IPS-18a (cell line): ENCODE data around the gene GRPR.

Experiments used
- H3K27ac ChIP-seq: one replicate; pipeline ENCODE4 v1.5.1; 2013; ENCODE audit warnings: low read length
- H3K27me3 ChIP-seq: one replicate; pipeline ENCODE4 v1.6.1; 2013; ENCODE audit warnings: mild to moderate bottlenecking, low read length; ENCODE audit not compliant: control insufficient read depth, insufficient read depth
- H3K36me3 ChIP-seq: one replicate; pipeline ENCODE4 v1.6.1; 2013; ENCODE audit warnings: low read depth, low read length; ENCODE audit not compliant: control insufficient read depth
- H3K4me1 ChIP-seq: one replicate; pipeline ENCODE4 v1.6.1; 2013; ENCODE audit warnings: low read depth, low read length; ENCODE audit not compliant: control insufficient read depth
- H3K4me3 ChIP-seq: one replicate; pipeline ENCODE4 v1.5.1; 2013; ENCODE audit warnings: low read length
- H3K9ac ChIP-seq: one replicate; pipeline ENCODE4 v1.6.1; 2013; ENCODE audit warnings: mild to moderate bottlenecking, low read length, moderate library complexity
- H3K9me3 ChIP-seq: one replicate; pipeline ENCODE4 v1.6.1; 2013; ENCODE audit warnings: low read depth, low read length; ENCODE audit not compliant: control insufficient read depth

The GRPR gene

DNA sequence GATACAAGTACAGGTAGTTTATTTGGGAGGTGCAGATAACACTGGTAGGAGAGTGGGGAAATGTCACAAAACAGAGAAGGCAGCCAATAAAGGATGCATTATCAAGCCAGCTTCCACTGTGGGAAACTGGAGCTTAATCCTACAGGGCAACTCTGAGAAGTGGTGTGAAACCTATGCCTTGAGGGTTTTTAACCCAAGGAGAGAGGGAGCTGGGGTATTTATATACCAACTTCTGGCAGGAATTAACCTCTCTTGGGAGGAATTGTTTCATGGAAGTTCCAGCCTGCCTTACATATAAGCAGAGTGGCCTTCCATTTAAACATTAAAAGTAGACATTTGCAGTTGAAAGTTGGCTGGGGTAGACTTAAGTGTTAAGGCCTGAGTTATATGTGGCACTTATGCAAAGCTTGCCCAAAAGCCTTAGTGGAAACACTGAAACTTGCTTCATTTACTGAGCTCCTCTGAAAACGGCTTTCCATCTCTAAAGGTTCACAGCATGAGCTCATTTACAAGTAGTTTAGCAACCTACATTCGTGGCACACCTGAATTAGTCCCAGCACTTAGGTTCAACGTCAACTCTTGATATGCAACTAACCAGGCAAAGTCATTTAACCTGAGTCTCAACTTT lies 63.1 kb downstream of the GRPR start:
- H3K27ac ChIP-seq: peak overlapping the region; percentile 9
- H3K9me3 ChIP-seq: no peaks in the 10 kb centered on the region
- H3K9ac ChIP-seq: no peak overlapping the region
- no peaks in the 10 kb centered on the region for H3K27me3 ChIP-seq
- H3K4me3 ChIP-seq: no peak overlapping the region
- H3K36me3 ChIP-seq: no peaks in the 10 kb centered on the region
- peaks cover 25% of the 10 kb centered on the region for H3K4me1 ChIP-seq

DNA sequence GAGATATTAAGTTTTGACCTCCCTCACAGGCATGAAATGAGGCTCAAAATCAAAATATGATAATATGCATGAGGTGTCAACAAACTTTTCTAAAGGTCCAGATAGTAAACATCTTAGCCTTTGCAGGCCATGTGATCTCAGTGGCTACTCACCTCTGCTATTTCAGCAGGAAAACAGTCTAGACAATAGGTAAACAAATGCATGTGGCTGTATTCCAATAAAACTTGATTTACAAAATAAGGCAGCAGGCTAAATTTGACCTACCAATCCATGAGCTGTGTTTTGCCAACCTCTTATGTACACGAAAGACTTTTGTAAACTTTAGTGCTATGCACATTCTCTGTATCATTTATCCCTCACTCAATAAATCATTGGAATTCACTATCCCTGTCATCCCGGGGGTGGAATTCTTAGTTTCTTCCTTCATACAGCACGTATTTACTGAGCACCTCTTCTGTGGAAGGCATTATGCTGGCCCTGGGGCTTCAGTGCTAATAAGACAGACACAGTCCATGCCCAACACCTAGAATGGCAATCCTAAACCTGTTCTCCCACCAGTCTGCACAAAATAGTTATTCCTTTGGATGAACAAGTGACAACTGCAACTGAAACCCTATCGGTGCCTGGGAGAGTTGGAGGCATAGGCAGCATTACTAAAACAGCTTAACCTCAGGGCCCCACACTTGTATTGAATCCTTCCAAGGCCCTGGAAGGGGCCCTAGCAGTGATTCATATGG lies 63.8 kb downstream of the GRPR start:
- peaks cover 25% of the 10 kb centered on the region for H3K4me1 ChIP-seq
- H3K36me3 ChIP-seq: no peaks in the 10 kb centered on the region
- no peak overlapping the region for H3K9ac ChIP-seq
- no peaks in the 10 kb centered on the region for H3K27me3 ChIP-seq
- H3K4me3 ChIP-seq: no peak overlapping the region
- no peak overlapping the region for H3K27ac ChIP-seq
- no peaks in the 10 kb centered on the region for H3K9me3 ChIP-seq

DNA sequence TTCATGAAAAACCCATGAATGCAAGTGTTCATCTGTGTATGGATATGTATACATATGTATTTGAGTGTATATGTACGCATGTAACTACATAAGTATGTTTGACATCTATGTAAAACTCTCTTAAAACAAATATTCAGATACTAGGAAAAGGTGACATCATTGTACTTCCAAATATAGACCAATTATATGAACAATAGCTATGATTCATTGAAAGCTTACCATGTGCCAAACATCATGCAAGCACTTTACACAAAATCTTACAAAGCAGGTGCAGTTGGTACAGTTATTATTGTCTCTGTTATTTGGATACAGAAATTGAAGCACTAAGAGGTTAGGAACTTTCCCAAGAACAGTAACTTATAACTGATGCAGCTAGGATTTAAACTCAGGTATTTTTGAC lies 65.3 kb downstream of the GRPR start:
- Histone ChIP-seq H3K27me3 (no peaks in the 10 kb centered on the region), H3K27ac (no peak overlapping the region), H3K4me3 (no peak overlapping the region), H3K9ac (no peak overlapping the region), H3K9me3 (no peaks in the 10 kb centered on the region), H3K36me3 (no peaks in the 10 kb centered on the region), H3K4me1 (peaks cover 25% of the 10 kb centered on the region)

DNA sequence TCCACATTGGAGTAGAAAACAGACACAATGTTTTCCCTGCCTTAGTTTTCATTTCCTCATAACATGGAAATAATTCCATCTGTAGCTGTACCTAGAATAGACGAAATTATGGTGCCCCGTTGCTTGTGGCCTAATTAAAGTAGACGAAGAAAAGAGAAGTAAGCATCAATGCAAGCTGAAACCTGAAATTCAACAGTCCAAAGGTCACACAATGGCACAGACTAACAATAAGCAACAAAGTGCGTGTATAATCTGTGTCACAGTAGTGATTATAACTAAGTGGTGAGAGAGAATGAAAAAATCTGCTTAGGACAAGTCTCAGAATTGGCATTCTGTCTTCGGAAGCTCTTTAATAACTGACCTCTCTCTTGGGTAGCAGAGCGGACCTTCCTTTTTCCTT lies 68.2 kb downstream of the GRPR start:
- Histone ChIP-seq H3K36me3 (no peaks in the 10 kb centered on the region), H3K9me3 (no peaks in the 10 kb centered on the region), H3K4me1 (peaks cover 14% of the 10 kb centered on the region), H3K27me3 (no peaks in the 10 kb centered on the region), H3K4me3 (no peak overlapping the region), H3K9ac (no peak overlapping the region), H3K27ac (no peak overlapping the region)

DNA sequence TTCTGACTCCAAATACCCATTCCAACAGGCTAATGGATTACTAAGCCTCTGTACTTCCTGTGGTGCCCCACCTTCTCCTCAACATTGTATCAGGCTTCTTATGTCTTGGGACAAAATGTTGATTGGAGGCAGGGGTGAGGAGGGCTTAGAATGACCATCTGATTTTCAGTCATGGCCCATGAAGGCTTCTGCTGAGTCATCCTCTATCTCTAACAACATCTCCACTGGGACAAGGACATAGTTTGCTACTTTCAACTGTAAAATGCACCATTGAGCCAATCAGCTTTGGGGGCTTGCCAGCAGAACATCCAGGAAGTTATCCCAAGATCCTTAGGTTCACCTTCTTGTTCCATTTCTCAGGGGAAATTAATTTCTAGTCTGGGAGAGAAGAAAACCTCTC lies 73.5 kb downstream of the GRPR start:
- Histone ChIP-seq H3K9ac (no peak overlapping the region), H3K27me3 (no peaks in the 10 kb centered on the region), H3K9me3 (no peaks in the 10 kb centered on the region), H3K4me3 (no peak overlapping the region), H3K36me3 (no peaks in the 10 kb centered on the region), H3K27ac (no peak overlapping the region), H3K4me1 (peaks cover 20% of the 10 kb centered on the region)

DNA sequence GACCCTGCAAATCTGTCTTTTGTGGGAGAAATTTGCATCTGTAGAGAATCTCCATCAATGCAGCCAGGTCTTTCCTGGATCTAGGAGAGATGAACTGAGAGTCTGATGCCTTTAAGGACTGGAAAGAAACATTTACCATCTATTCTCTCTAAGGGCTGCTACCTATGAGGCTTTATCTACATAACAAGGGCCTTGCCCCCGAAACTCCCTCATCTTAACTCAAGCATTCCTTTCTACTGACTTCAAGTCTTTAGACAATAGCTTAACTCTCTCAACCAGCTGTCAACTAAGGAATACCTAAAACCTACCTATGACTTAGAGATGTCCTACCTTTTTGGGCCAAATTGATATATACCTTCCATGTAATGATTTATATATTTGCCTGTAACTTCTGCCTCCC lies 76.0 kb downstream of the GRPR start:
- Histone ChIP-seq H3K27ac (no peak overlapping the region), H3K36me3 (no peaks in the 10 kb centered on the region), H3K9ac (no peak overlapping the region), H3K27me3 (no peaks in the 10 kb centered on the region), H3K4me1 (peaks cover 20% of the 10 kb centered on the region), H3K4me3 (no peak overlapping the region), H3K9me3 (no peaks in the 10 kb centered on the region)

DNA sequence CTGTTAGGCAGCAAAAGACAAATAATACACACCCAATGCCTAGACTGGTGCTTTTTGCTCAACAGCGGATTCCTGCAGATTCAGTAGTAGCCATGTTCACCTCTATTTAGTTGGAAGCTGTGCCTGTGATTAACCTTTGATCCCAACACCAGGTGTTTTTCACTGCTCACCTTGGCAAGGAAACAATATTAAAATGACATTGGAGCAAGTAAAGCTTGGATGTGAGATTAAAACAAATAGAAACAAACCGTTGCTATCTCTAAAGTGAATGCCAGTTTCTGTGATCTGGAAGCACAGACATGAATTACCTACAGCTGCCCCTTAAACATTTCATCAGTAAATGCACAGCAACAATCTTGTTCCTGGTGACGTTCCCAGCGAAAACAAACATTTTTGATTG lies 79.6 kb downstream of the GRPR start:
- Histone ChIP-seq H3K4me3 (no peak overlapping the region), H3K36me3 (no peaks in the 10 kb centered on the region), H3K4me1 (peaks cover 20% of the 10 kb centered on the region), H3K9ac (no peak overlapping the region), H3K27ac (no peak overlapping the region), H3K9me3 (no peaks in the 10 kb centered on the region), H3K27me3 (no peaks in the 10 kb centered on the region)
